Neural crest cell (in vitro differentiated cells): ENCODE data around the gene CDK14. TPM values are rescaled to one million over a fixed set of nuclear protein-coding genes. Genes with fewer than 3 reads are reported as not detected.

Experiments
- DNase-seq: peaks from one replicate; pipeline ENCODE4 v3.0.0; 2021; ENCODE audit warnings: low read depth, mixed read lengths, low spot score
- H3K27ac Mint-ChIP-seq: one replicate; pipeline ENCODE4 v1.8.0; 2021; ENCODE audit warnings: mild to moderate bottlenecking, mixed read lengths; ENCODE audit not compliant: unreplicated experiment
- H3K27me3 Mint-ChIP-seq: 2 replicates; pipeline ENCODE4 v1.8.0; 2021; ENCODE audit warnings: low read depth, mild to moderate bottlenecking, mixed read lengths
- H3K36me3 Mint-ChIP-seq: 2 replicates; pipeline ENCODE4 v1.8.0; 2021; ENCODE audit warnings: low read depth, mild to moderate bottlenecking, mixed read lengths
- H3K4me1 Mint-ChIP-seq: 2 replicates; pipeline ENCODE4 v1.8.0; 2021; ENCODE audit warnings: mixed read lengths
- H3K4me3 Mint-ChIP-seq: one replicate; pipeline ENCODE4 v1.8.0; 2021; ENCODE audit warnings: mild to moderate bottlenecking, mixed read lengths
- H3K9me3 Mint-ChIP-seq: 2 replicates; pipeline ENCODE4 v1.8.0; 2021; ENCODE audit warnings: mixed read lengths
- total RNA-seq: library from RNA; stranded (reverse); gene quantifications from 2 replicates; pipeline ENCODE4 v1.2.1, GENCODE V29; 2021
- TF ChIP-seq, protein P1 (sequence below): fragments of 200-600 bp; sonication (generic); conservative IDR thresholded peaks from 2 replicates; pipeline ENCODE4 v1.5.0; 2021; ENCODE audit warnings: antibody characterized with exemption, mild to moderate bottlenecking

The CDK14 gene
- total RNA-seq, 1 donor from 2014 or later: 49.6 TPM

DNA sequence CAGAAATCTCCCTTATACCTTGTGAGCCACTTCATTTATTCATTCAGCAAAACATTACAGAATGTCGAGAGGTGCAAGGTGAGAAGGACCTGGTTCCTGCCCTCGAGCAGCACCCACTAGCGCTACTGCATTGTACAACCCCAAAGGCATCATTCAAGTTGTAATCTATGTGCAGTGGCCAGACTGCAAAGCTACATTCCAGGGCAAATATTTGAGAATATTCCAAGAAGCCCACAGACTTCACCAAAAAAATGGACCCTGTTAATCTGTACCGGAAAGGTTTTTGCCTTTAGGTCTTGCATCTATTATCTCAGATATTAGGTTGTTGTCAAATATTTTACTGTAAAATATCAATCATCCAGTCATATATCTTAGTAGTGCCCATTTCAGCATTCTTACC lies 372.8 kb downstream of the CDK14 start:
- peaks cover 3% of the 10 kb centered on the region for H3K9me3 Mint-ChIP-seq
- H3K4me1 Mint-ChIP-seq: peaks cover 11% of the 10 kb centered on the region
- no peaks in the 10 kb centered on the region for H3K27me3 Mint-ChIP-seq
- H3K36me3 Mint-ChIP-seq: peaks cover 11% of the 10 kb centered on the region
- TF ChIP-seq, protein P1, sequence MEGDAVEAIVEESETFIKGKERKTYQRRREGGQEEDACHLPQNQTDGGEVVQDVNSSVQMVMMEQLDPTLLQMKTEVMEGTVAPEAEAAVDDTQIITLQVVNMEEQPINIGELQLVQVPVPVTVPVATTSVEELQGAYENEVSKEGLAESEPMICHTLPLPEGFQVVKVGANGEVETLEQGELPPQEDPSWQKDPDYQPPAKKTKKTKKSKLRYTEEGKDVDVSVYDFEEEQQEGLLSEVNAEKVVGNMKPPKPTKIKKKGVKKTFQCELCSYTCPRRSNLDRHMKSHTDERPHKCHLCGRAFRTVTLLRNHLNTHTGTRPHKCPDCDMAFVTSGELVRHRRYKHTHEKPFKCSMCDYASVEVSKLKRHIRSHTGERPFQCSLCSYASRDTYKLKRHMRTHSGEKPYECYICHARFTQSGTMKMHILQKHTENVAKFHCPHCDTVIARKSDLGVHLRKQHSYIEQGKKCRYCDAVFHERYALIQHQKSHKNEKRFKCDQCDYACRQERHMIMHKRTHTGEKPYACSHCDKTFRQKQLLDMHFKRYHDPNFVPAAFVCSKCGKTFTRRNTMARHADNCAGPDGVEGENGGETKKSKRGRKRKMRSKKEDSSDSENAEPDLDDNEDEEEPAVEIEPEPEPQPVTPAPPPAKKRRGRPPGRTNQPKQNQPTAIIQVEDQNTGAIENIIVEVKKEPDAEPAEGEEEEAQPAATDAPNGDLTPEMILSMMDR: no peak
- H3K27ac Mint-ChIP-seq: no peak overlapping the region
- H3K4me3 Mint-ChIP-seq: no peak overlapping the region
- DNase-seq: no peak

DNA sequence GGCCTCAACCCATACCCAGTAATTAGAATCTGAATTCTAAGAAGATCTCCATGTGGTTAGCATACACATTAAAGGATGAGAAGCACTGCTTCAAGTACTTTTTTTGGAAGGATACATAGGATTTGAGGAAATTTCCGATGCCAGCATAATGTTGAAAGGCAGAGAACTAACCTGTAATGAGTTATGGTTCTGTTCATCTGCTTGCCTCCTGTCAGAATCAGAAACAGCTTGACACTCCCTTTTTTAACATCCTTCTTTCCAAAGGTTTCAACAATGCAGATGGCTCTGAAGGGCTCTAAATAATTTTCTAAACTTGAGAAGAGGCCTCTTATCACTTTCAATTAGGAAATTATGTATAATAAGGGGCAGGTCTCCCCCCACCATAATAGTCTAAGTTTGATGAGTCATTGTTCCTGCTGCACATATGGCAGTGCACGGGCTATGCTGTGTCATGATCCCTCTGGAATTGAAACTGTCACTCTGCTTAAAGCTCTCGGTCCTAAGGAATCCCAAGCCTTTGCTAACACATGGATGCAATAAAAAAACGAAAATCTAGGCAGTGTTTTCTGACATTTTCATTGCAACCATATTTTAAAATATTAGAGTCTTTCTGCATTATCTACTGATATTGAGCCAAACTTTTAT lies 376.9 kb downstream of the CDK14 start:
- TF ChIP-seq, protein P1: no peak
- no peak overlapping the region for H3K27ac Mint-ChIP-seq
- H3K9me3 Mint-ChIP-seq: peaks cover 15% of the 10 kb centered on the region
- no peak overlapping the region for H3K4me3 Mint-ChIP-seq
- H3K27me3 Mint-ChIP-seq: no peaks in the 10 kb centered on the region
- H3K36me3 Mint-ChIP-seq: peaks cover 37% of the 10 kb centered on the region
- no peaks in the 10 kb centered on the region for H3K4me1 Mint-ChIP-seq
- no peak for DNase-seq

GRCh38 chr7:90977056-90977455 lies 380.9 kb downstream of the CDK14 start:
- no peak for DNase-seq
- H3K27me3 Mint-ChIP-seq: no peaks in the 10 kb centered on the region
- H3K4me1 Mint-ChIP-seq: no peaks in the 10 kb centered on the region
- TF ChIP-seq, protein P1: no peak
- H3K36me3 Mint-ChIP-seq: peaks cover 49% of the 10 kb centered on the region
- no peak overlapping the region for H3K4me3 Mint-ChIP-seq
- H3K9me3 Mint-ChIP-seq: peaks cover 21% of the 10 kb centered on the region
- no peak overlapping the region for H3K27ac Mint-ChIP-seq

GRCh38 chr7:90980545-90980944 lies 384.4 kb downstream of the CDK14 start:
- H3K4me3 Mint-ChIP-seq: no peak overlapping the region
- no peaks in the 10 kb centered on the region for H3K4me1 Mint-ChIP-seq
- no peaks in the 10 kb centered on the region for H3K27me3 Mint-ChIP-seq
- peaks cover 54% of the 10 kb centered on the region for H3K36me3 Mint-ChIP-seq
- no peak for DNase-seq
- no peak overlapping the region for H3K27ac Mint-ChIP-seq
- TF ChIP-seq, protein P1: no peak
- H3K9me3 Mint-ChIP-seq: peaks cover 28% of the 10 kb centered on the region

- Mint-ChIP-seq H3K9me3 (peaks cover 20% of the 10 kb centered on the region), H3K4me1 (no peaks in the 10 kb centered on the region), H3K27me3 (no peaks in the 10 kb centered on the region), H3K36me3 (peaks cover 38% of the 10 kb centered on the region), H3K4me3 (no peak overlapping the region), H3K27ac (no peak overlapping the region)
- TF ChIP-seq, protein P1: no peak
- no peak for DNase-seq
These were observed 386.1 kb downstream of the CDK14 start for GRCh38 chr7:90982228-90982627.
